Heart left ventricle (tissue), 16 donors: Measurements from ENCODE around the gene INTS11. TPM values are rescaled to one million over a fixed set of nuclear protein-coding genes. Genes with fewer than 3 reads are reported as not detected.

ENCODE experiments used
- ATAC-seq, 4 donors: fragments of 200-7000 bp; cut with Tn5 transposase; one replicate each; pipeline ENCODE4 v1.9.1; 2020 to 2022; ENCODE audit warnings: moderate library complexity in 4 of 4, mild to moderate bottlenecking in 3 of 4, moderate number of reproducible peaks in 1 of 4
- DNase-seq, 5 donors: peaks; one replicate each; pipeline ENCODE4 v3.0.0-alpha.2; 2020
- H3K27ac ChIP-seq, 12 donors: fragments of 200-600 bp; sonication (generic) in 4 of 12; one replicate each; pipeline versions ENCODE4 v1.5.0 to v1.8.0; 2016 to 2022; ENCODE audit warnings: mild to moderate bottlenecking in 2 of 12
- H3K27me3 ChIP-seq, 9 donors: fragments of 200-600 bp; sonication (generic) in 2 of 9; one replicate each; pipeline versions ENCODE4 v1.5.1 to v1.8.0; 2016 to 2022; ENCODE audit warnings: mild to moderate bottlenecking in 3 of 9
- H3K36me3 ChIP-seq, 9 donors: fragments of 200-600 bp; sonication (generic) in 2 of 9; one replicate each; pipeline versions ENCODE4 v1.5.0 to v1.8.0; 2018 to 2022; ENCODE audit warnings: mild to moderate bottlenecking in 2 of 9
- H3K4me1 ChIP-seq, 12 donors: fragments of 200-600 bp; sonication (generic) in 4 of 12; one replicate each; pipeline versions ENCODE4 v1.5.0 to v1.8.0; 2016 to 2022; ENCODE audit warnings: mild to moderate bottlenecking in 3 of 12
- H3K4me3 ChIP-seq, 12 donors: fragments of 200-600 bp; sonication (generic) in 4 of 12; one replicate each; pipeline versions ENCODE4 v1.5.0 to v1.8.0; 2017 to 2022; ENCODE audit warnings: mild to moderate bottlenecking in 9 of 12, moderate library complexity in 4 of 12
- H3K9me3 ChIP-seq, 12 donors: fragments of 200-600 bp; sonication (generic) in 4 of 12; one replicate each; pipeline versions ENCODE4 v1.5.0 to v1.8.0; 2016 to 2022; ENCODE audit warnings: mild to moderate bottlenecking in 1 of 12
- POLR2A ChIP-seq, 2 donors: fragments of 450-650 bp; IDR thresholded peaks; one replicate each; pipeline ENCODE4 v1.6.1; 2017; ENCODE audit warnings: antibody characterized with exemption in 2 of 2, mild to moderate bottlenecking in 2 of 2, moderate library complexity in 2 of 2
- WGBS, 4 donors: extraction: QIAGEN DNeasy Blood & Tissue Kit in 2 of 4; methylation state at CpG; one replicate each; pipeline versions ENCODE4 v1.1.5 to v1.1.7; 2013 to 2018; 5-methylcytosine and 5-hydroxymethylcytosine counted together
- intact Hi-C, 10 donors: fragments of 100-400 bp; cut with DNase I; formaldehyde crosslinking; loops; one replicate each; pipeline versions ENCODE4 v1.11.1 to v1.14.2; 2022
- polyA plus RNA-seq, 2 donors: library from polyadenylated mRNA; stranded (reverse); fragments of 200-250 nt; gene quantifications; one replicate each; pipeline ENCODE4 v1.2.3, GENCODE V29; 2013
- total RNA-seq, 9 donors: library from RNA; depleted of rRNA in 2 of 9; stranded (reverse); fragments of >200 nt in 2 of 9; fragmentation: NEBNext Ultra II Directional in 3 of 9; extraction: Animal tissue kit (Norgen Biotek cat#: 25700) in 3 of 9; gene quantifications; one replicate each; pipeline versions ENCODE4 v1.1.0 to v1.2.4, GENCODE V29; 2016 to 2023
- TF ChIP-seq, protein P1 (sequence below), 12 donors: fragments of 200-600 bp; sonication (generic) in 4 of 12; IDR thresholded peaks; one replicate each; pipeline versions ENCODE4 v1.5.0 to v1.8.0; 2018 to 2022; ENCODE audit warnings: antibody characterized with exemption in 12 of 12, mild to moderate bottlenecking in 5 of 12
- donor health status: ischemic (EF 13 %, LVEDD 7.1; RV severe dilation, severe dysfunction).
- donor health status: healthy with polysubstance abuse.
- donor health status: DM: no; HTN: yes; CAD: no.
- donor health status: DM: no; HTN: no; CAD: no.
- donor health status: ischemic (EF 25% LVEDD 6.9; RV normal size, moderate dysfunction).
- donor health status: ischemic (EF 25% LVEDD 5.7; RV mildly dilated, moderate dysfunction).
- donor health status: healthy.
- donor health status: DM: yes; HTN: yes; CAD: no.
- donor health status: ischemic (EF 35%, LVEDD 5.7; RV mildly dilated, moderate dysfunction).
- donor health status: nonischemic (EF 11% LVEDD 7.7; RV severe dilation, severe dysfunction).
- donor health status: DM: yes; HTN: yes; CAD: no.
- donor health status: PGD.
- donor health status: ischemic (EF 29% LVEDD 5.4; RV normal size, mild dysfunction).
- donor health status: nonischemic (EF 23%, LVEDD 6.1; RV moderate dilation, normal function).

The INTS11 gene
- total and polyA plus RNA-seq, 11 donors = 46.8 to 117 (median 70.7) TPM

DNA sequence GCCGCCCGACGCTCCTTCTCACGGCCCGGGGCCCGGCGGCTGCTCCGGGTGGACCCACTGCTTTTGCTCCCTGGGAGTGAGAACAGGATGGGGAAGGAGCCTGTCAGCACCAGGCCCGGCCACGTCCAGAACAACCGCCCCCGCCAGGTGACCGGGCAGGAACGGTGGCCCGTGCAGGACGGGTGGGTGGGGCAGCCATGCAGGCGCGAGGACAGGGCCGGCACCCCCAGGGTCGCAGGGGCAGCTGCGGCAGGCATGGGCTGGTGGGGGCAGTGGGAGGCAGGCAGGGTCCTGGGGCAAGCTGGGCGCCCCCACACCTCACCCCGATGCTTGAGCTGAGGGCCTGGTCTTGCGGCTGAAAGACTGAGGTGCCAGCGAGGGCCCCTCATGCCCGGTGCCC lies 12.0 kb upstream of the INTS11 start:
- H3K9me3 ChIP-seq = no peaks in the 10 kb centered on the region
- H3K27me3 ChIP-seq = no peaks in the 10 kb centered on the region
- no peak overlapping the region for H3K4me3 ChIP-seq
- no peak overlapping the region for H3K27ac ChIP-seq
- ATAC-seq (no peak), DNase-seq (no peak)
- intact Hi-C loops = no loop called here
- TF ChIP-seq, protein P1, sequence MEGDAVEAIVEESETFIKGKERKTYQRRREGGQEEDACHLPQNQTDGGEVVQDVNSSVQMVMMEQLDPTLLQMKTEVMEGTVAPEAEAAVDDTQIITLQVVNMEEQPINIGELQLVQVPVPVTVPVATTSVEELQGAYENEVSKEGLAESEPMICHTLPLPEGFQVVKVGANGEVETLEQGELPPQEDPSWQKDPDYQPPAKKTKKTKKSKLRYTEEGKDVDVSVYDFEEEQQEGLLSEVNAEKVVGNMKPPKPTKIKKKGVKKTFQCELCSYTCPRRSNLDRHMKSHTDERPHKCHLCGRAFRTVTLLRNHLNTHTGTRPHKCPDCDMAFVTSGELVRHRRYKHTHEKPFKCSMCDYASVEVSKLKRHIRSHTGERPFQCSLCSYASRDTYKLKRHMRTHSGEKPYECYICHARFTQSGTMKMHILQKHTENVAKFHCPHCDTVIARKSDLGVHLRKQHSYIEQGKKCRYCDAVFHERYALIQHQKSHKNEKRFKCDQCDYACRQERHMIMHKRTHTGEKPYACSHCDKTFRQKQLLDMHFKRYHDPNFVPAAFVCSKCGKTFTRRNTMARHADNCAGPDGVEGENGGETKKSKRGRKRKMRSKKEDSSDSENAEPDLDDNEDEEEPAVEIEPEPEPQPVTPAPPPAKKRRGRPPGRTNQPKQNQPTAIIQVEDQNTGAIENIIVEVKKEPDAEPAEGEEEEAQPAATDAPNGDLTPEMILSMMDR (IDR thresholded peaks at IDR 0.05) = no peak
- peaks cover 0 to 2% (median 0%) of the 10 kb centered on the region in 12 donors for H3K4me1 ChIP-seq
- H3K36me3 ChIP-seq = peaks cover 0 to 50% (median 34%) of the 10 kb centered on the region in 9 donors
- 91 to 94% (median 92%) methylated on average over 13 to 26 of the region's 26 CpGs for WGBS, 4 donors

DNA sequence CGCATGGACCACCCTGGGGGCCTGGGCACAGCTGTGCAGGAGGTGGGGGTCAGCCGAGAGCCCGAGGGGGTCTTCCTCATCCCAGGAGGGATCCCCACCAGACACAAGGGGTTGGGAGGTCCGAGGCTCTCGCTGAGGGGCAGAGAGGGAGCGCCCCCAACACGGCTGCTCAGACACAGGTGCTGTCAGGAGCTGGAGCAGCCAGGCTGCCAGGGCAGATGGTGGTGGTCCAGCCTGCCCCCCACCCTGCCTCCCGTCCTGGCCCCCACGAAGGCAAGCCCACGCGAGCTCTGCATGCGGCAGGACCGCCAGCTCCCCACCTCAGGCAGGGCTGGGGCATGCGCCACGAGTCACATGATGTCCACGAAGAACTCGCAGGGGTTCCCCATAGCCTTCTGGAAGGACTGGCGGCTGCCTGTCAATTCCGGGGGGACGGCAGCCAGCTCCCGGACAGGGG lies 11.4 kb upstream of the INTS11 start:
- no peak for TF ChIP-seq POLR2A (IDR thresholded peaks at IDR 0.05)
- TF ChIP-seq, protein P1 (IDR thresholded peaks at IDR 0.05) = no peak
- H3K27me3 ChIP-seq = no peaks in the 10 kb centered on the region
- ATAC-seq (no peak), DNase-seq (no peak)
- H3K36me3 ChIP-seq = peaks cover 0 to 46% (median 30%) of the 10 kb centered on the region in 9 donors
- intact Hi-C loops = no loop called here
- WGBS, 4 donors = 90 to 93% (median 91%) methylated on average over 7 to 21 of the region's 21 CpGs
- no peaks in the 10 kb centered on the region for H3K9me3 ChIP-seq
- H3K4me3 ChIP-seq = no peak overlapping the region
- peaks cover 0 to 8% (median 4%) of the 10 kb centered on the region in 12 donors for H3K4me1 ChIP-seq
- no peak overlapping the region for H3K27ac ChIP-seq

DNA sequence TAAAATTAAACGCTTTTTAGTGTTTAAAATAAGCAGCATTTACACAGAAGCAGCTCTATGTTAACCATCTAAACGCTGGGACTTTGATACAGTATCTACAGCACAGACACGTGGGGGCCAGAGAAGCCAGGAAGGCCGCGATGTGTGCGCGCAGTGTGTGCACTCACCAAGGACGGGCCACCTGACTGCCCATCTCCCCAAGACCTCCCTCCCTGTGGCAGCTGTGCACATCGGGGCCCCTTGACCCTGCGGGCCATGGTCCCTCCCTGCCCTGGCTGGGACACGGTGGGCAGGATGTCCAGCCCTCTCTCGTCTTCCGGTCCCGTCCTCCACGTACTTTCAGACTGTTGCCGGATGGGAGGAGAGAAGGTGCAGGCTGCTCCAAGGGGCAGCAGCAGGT lies 10.8 kb upstream of the INTS11 start:
- H3K36me3 ChIP-seq = peaks cover 0 to 44% (median 26%) of the 10 kb centered on the region in 9 donors
- H3K27me3 ChIP-seq = no peaks in the 10 kb centered on the region
- intact Hi-C loops = no loop called here
- peaks cover 0 to 14% (median 8%) of the 10 kb centered on the region in 12 donors for H3K4me1 ChIP-seq
- no peak overlapping the region for H3K4me3 ChIP-seq
- no peak overlapping the region for H3K27ac ChIP-seq
- WGBS, 4 donors = 62 to 77% (median 69%) methylated on average over 14 to 16 of the region's 16 CpGs
- TF ChIP-seq POLR2A (IDR thresholded peaks at IDR 0.05) = no peak
- TF ChIP-seq, protein P1 (IDR thresholded peaks at IDR 0.05) = no peak
- no peak for DNase-seq
- no peak for ATAC-seq
- H3K9me3 ChIP-seq = no peaks in the 10 kb centered on the region

DNA sequence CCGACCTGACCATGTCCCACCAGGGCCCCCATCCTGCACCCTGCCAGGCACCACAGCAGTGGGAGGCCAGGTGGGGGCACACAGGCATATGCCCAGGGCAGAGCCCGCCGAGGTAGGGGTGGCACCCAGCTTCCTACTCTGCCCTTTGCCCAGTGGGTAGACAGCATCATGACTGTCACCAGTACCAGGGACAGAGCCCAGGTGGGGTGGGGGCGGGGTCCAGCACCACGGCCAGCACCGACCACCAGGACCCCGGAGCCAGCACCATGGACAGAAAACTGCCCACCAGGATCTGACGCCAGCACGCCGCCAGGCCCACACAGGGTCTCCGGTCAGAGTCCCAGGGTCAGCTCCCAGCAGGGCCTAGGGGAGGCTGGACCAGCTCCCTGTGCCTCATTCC lies 10.4 kb upstream of the INTS11 start:
- WGBS, 4 donors = 57 to 67% (median 64%) methylated on average over 8 to 11 of the region's 11 CpGs
- no peak for ATAC-seq

More for the DNA sequence above, 10.4 kb upstream of the INTS11 start:
- no peak overlapping the region for H3K27ac ChIP-seq
- no peaks in the 10 kb centered on the region for H3K27me3 ChIP-seq
- H3K36me3 ChIP-seq = peaks cover 0 to 40% (median 22%) of the 10 kb centered on the region in 9 donors
- TF ChIP-seq, protein P1 (IDR thresholded peaks at IDR 0.05) = no peak
- no peak for TF ChIP-seq POLR2A (IDR thresholded peaks at IDR 0.05)
- no peak for DNase-seq
- H3K4me3 ChIP-seq = no peak overlapping the region
- no peaks in the 10 kb centered on the region for H3K9me3 ChIP-seq
- intact Hi-C loops = no loop called here
- peaks cover 0 to 18% (median 8%) of the 10 kb centered on the region in 12 donors for H3K4me1 ChIP-seq
